Epithelial cell of esophagus (primary cell): ENCODE results near the gene ANKRD33B.
"Not testable (repeated sequence)": the region's sequence is repeated elsewhere in the genome, so short reads cannot be mapped to it uniquely, and the experiment has no call there.

ENCODE experiments used
- DNase-seq: peaks from one replicate; pipeline ENCODE4 v3.0.0; 2010; ENCODE audit warnings: low read depth
- H3K4me3 ChIP-seq: 2 replicates; pipeline ENCODE4 v1.5.1; 2011; ENCODE audit warnings: mild to moderate bottlenecking, low read length, control low read depth
- TF ChIP-seq, protein P1 (sequence below): IDR thresholded peaks from 2 replicates; pipeline ENCODE4 v1.5.1; 2011; ENCODE audit warnings: low read depth, mild to moderate bottlenecking, low read length, control low read depth, inconsistent platforms; ENCODE audit not compliant: insufficient read depth; ENCODE audit errors: missing control alignments

ANKRD33B gene

GRCh38 chr5:10626473-10627013, 62.7 kb downstream of the ANKRD33B start:
- no peak for DNase-seq
- TF ChIP-seq, protein P1, sequence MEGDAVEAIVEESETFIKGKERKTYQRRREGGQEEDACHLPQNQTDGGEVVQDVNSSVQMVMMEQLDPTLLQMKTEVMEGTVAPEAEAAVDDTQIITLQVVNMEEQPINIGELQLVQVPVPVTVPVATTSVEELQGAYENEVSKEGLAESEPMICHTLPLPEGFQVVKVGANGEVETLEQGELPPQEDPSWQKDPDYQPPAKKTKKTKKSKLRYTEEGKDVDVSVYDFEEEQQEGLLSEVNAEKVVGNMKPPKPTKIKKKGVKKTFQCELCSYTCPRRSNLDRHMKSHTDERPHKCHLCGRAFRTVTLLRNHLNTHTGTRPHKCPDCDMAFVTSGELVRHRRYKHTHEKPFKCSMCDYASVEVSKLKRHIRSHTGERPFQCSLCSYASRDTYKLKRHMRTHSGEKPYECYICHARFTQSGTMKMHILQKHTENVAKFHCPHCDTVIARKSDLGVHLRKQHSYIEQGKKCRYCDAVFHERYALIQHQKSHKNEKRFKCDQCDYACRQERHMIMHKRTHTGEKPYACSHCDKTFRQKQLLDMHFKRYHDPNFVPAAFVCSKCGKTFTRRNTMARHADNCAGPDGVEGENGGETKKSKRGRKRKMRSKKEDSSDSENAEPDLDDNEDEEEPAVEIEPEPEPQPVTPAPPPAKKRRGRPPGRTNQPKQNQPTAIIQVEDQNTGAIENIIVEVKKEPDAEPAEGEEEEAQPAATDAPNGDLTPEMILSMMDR, result no peak
- no peak overlapping the region for H3K4me3 ChIP-seq

DNA sequence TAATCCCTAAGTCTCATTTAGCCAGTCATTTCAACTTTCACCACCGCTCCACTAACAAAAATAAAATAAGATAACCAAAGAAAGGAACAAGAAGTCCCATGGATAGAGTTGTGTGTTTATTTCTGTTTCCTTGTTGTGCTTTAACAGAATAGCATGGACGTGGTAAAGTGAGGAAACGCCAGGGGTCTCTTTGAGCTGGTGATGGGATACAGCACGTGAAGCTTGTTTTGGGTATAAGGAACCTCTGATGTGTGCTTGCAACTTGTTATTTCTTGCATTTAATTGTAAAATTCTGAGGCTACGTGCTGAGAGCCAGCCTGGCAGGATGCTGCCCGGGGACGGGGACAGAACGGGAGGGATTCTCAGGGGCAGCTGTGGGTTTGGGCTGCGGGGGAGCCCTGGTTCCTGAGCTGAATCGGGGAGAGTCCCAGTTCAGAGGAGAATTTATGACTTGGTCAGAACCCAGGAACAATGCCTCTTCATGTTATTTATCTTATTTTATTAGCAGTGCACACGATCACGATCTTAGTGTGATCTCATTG, 63.4 kb downstream of the ANKRD33B start:
- TF ChIP-seq, protein P1, result no peak
- DNase-seq, result no peak
- peak overlapping the region; percentile 34 for H3K4me3 ChIP-seq

DNA sequence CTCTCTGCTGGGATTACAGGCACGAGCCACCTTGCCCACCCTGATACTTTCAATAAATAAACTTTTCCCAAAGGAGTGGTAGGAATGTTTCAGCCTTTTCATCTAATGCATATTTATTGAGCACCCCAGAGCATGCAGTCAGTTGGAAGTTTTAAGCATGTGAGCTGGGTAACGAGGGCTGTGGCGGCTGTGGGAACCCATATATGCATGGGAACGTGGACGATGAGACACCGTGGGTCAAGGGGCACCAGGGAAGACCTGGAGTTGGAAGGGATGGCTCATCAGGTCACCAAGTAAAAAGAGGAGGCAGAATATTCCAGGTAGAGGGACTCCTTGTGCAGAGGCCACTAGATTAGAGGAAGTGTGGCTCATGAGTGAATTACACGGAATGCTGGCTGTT, 64.7 kb downstream of the ANKRD33B start:
- DNase-seq, result no peak
- H3K4me3 ChIP-seq, result no peak overlapping the region
- TF ChIP-seq, protein P1, result no peak

GRCh38 chr5:10629682-10630081, 65.8 kb downstream of the ANKRD33B start:
- H3K4me3 ChIP-seq, result no peak overlapping the region
- DNase-seq, result no peak
- TF ChIP-seq, protein P1, result no peak

DNA sequence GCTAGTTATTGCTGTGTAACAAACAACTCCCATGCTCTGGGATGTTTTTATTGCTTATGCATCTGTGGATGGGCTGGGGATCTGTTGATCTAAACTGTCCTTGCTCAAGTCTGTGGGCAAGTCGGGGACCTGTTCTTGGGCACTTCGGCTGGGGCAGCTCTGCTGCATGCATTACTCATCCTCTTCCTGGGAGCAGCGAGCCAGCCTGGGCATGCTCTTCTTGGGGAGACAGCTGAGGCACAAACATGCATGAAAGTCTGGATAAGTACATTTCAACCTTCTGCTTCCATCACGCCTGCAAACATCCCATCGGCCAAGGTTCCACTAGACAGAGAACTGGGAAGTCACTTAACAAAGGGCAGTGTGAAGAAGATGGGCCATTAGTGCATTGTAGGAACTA, 66.3 kb downstream of the ANKRD33B start:
- peak; percentile 94 for DNase-seq
- TF ChIP-seq, protein P1, result no peak
- H3K4me3 ChIP-seq, result no peak overlapping the region

DNA sequence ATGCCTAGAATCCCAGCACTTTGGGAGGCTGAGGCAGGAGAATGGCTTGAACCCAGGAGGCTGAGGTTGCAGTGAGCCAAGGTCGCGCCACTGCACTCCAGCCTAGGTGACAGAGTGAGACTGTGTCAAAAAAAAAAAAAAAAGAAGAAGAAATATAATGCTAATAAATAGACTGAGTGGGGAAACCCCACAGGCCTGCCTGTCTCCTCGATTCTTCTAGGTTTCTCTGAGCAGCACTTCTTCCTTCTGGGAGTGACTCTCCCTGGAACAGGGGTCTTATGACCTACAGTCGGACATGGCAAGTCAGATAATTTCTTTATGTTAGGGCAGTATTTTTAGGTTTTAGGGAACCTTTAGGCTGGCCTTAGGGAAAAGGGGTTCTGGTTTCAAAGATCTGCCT, 66.9 kb downstream of the ANKRD33B start:
- not testable (repeated sequence) for DNase-seq

GRCh38 chr5:10631316-10631996, 67.6 kb downstream of the ANKRD33B start:
- DNase-seq, result no peak
- TF ChIP-seq, protein P1, result no peak
- H3K4me3 ChIP-seq, result no peak overlapping the region

More for the DNA sequence above, 66.9 kb downstream of the ANKRD33B start:
- H3K4me3 ChIP-seq, result not testable (repeated sequence)
